Skeletal muscle satellite cell (primary cell): ENCODE data around the gene CDC42BPB.

Source experiments
- H3K27me3 ChIP-seq: 2 replicates; pipeline ENCODE4 v1.7.0; 2013; ENCODE audit warnings: low read length; ENCODE audit not compliant: control insufficient read depth, insufficient read depth
- H3K36me3 ChIP-seq: 2 replicates; pipeline ENCODE4 v1.7.0; 2013; ENCODE audit warnings: mild to moderate bottlenecking, control low read depth, low read length; ENCODE audit not compliant: insufficient read depth
- H3K4me1 ChIP-seq: 2 replicates; pipeline ENCODE4 v1.7.0; 2013; ENCODE audit warnings: low read length; ENCODE audit not compliant: control insufficient read depth, insufficient read depth
- H3K4me2 ChIP-seq: 2 replicates; pipeline ENCODE4 v1.7.0; 2013; ENCODE audit warnings: mild to moderate bottlenecking, low read length
- H3K4me3 ChIP-seq: 2 replicates; pipeline ENCODE4 v1.7.0; 2013; ENCODE audit warnings: low read length
- H3K9ac ChIP-seq: 2 replicates; pipeline ENCODE4 v1.7.0; 2013; ENCODE audit warnings: mild to moderate bottlenecking, low read depth, low read length, moderate library complexity
- H3K9me3 ChIP-seq: replicated peaks from 2 replicates; pipeline ENCODE4 v1.7.0; 2013; ENCODE audit warnings: mild to moderate bottlenecking, control low read depth, low read length

The CDC42BPB gene

DNA sequence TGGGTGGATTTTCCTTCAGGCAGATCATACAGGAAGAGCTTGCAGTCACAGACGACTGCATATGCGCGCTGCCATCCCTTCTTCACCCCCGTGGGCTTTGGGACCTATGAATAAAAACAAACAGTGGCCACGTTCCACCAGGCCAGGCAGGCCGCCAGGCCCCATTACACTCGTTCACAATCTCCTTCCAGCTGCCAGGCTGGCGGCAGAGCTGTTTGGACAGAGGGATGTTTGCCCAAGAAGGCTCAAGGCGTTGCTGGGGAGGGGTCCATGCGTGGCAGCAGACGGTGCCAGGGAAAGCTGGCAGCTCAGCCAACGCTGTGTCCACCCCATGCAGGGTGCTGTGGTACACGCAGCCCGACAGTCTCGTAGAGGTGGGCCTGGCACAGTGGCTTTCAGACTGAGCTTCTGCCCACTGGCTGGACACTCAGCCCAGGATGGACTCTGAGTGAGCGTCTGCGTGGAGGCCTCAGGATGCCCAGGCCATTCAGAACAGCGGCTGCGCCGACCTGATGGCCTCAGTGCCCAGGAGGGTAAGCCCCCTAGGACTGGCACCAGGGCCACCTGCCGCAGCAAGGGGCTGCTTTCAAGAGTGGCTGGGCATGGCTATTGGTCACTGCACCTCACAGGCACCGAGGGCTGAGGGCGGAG, 107.4 kb downstream of the CDC42BPB start:
- H3K4me1 ChIP-seq: peaks cover 41% of the 10 kb centered on the region
- peaks cover 84% of the 10 kb centered on the region for H3K36me3 ChIP-seq
- no peaks in the 10 kb centered on the region for H3K27me3 ChIP-seq
- H3K4me3 ChIP-seq: no peak overlapping the region
- no peaks in the 10 kb centered on the region for H3K9me3 ChIP-seq
- H3K9ac ChIP-seq: no peak overlapping the region
- no peak overlapping the region for H3K4me2 ChIP-seq

DNA sequence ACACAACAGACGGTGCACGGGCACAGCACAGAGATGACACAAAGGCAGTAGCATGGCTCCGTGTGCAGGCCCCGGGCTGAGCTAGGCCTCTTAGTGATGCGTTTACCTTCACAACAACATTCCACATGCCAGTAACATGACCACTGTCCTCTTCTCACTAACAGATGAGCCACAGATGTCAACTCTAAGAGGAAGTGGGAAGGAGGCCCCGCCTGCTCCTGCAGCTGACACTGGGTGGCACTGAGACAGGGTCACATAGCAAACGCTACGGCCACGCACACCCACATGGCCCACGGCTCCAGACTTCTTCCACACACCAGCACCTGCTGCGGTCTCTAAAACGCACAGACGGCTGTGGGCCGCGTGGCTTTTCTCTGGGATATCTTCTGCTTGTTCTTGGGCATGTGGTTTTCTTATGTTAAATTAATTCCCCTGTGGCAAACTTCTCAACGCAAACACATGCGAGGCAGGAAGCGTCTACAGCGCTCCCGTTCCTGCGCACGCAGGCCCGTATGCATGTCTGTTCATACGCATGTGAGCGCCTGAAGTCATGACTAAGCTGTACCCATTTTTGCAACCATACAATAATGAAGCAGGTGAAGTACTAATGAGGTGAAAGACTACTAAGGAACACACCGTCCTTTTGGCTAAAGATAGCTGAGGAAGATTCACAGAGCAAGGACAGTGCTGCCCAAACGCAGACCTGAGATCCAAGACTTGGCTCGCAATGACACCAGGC, 108.1 kb downstream of the CDC42BPB start:
- no peak overlapping the region for H3K4me3 ChIP-seq
- no peak overlapping the region for H3K9ac ChIP-seq
- H3K4me1 ChIP-seq: peaks cover 41% of the 10 kb centered on the region
- no peak overlapping the region for H3K4me2 ChIP-seq
- H3K9me3 ChIP-seq: no peaks in the 10 kb centered on the region
- peaks cover 83% of the 10 kb centered on the region for H3K36me3 ChIP-seq
- no peaks in the 10 kb centered on the region for H3K27me3 ChIP-seq

DNA sequence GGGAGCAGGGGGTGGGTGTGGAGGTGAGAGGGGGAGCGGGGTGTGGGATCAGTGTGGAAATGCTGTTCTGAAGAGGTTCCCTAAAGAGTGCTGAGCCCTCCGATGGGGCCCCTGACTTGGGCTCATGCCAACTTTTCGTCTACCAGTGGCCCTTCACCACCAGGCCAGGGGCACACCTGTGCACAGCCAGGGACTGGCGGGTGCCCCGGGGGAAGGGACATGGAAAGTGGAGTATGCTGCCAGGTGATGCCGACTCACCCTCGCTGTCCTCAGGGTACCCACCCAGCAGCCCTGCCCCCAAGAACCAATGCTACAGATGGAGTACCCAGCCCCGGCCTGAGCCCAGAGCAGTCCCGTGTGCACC, 108.7 kb downstream of the CDC42BPB start:
- Histone ChIP-seq H3K27me3 (no peaks in the 10 kb centered on the region), H3K9ac (no peak overlapping the region), H3K36me3 (peaks cover 83% of the 10 kb centered on the region)

DNA sequence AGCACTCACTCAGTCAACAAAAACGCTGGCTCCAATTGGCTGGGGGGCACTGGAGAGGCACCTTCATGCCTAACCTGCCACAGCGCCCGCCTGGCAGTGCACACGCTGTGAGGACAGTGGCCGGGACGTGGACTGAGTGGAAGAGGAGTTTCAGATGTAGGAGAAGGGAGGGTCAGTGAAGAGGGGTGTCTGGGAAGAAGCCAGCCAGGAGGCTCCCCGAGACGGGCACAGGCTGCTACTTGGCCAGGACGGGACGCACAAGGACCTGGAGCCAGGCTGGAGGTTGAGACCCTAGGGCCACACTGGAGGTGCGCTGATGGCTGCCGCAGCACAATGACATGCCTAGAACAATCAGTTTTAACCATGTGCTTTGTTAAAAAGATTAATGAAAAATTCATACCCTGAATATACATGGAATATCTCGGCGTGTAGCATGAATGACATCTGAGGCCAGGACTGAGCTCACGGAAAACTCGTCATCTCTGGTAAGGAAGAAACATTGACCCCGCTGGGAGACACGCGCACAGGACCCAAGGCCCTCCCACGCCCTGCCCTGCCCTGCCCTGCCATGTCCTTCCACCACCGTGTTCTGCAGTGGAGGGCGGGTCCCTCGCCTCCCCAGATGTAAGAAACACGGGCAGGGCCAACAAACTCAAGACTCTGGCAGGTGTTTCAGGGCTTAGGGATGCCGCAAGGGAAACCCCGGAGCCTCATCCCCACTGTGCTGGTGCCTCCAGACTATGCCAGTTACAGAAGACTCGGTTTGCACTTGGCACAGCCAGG, 109.8 kb downstream of the CDC42BPB start:
- H3K4me3 ChIP-seq: no peak overlapping the region
- H3K36me3 ChIP-seq: peaks cover 81% of the 10 kb centered on the region
- peaks cover 38% of the 10 kb centered on the region for H3K4me1 ChIP-seq
- no peak overlapping the region for H3K4me2 ChIP-seq
- no peaks in the 10 kb centered on the region for H3K9me3 ChIP-seq
- no peaks in the 10 kb centered on the region for H3K27me3 ChIP-seq
- H3K9ac ChIP-seq: no peak overlapping the region

More for the DNA sequence above, 108.7 kb downstream of the CDC42BPB start:
- Histone ChIP-seq H3K9me3 (no peaks in the 10 kb centered on the region), H3K4me1 (peaks cover 41% of the 10 kb centered on the region), H3K4me3 (no peak overlapping the region), H3K4me2 (no peak overlapping the region)

DNA sequence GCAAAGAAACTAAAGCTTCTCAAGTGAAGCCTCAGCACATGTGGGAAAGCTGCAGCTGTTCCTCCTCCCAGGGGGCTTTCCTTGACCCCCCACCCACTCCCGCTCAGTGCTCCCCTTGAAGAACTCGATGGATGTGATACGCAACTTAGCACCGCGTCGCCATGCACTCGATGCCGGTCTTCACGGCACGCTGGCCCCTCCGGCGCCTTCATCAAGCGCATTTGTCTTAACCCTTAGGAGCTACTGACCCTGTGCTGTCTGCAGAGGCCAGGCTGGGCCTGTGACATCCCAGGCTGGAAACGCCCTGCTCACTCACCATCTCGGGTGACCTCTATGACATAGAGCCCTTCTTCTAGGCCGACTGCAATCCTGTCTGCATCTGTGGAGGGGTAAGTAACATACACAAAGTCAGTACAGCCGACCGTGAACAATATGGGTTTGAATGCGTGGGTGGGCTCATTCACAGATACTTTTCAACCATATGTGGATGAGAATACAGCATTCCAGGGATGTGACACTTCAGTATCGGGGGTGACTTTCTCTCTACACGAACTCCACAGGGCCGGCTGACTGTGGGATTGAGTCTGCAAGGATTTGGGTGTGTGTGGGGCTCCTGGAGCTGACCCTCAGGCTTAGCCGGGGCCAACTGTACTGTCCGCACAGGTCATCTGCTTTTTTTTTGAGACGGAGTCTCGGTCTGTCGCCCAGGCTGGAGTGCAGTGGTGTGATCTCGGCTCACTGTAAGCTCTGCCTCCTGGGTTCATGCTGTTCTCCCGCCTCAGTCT, 111.8 kb downstream of the CDC42BPB start:
- Histone ChIP-seq H3K4me1 (peaks cover 20% of the 10 kb centered on the region), H3K36me3 (peaks cover 86% of the 10 kb centered on the region), H3K9ac (no peak overlapping the region)

DNA sequence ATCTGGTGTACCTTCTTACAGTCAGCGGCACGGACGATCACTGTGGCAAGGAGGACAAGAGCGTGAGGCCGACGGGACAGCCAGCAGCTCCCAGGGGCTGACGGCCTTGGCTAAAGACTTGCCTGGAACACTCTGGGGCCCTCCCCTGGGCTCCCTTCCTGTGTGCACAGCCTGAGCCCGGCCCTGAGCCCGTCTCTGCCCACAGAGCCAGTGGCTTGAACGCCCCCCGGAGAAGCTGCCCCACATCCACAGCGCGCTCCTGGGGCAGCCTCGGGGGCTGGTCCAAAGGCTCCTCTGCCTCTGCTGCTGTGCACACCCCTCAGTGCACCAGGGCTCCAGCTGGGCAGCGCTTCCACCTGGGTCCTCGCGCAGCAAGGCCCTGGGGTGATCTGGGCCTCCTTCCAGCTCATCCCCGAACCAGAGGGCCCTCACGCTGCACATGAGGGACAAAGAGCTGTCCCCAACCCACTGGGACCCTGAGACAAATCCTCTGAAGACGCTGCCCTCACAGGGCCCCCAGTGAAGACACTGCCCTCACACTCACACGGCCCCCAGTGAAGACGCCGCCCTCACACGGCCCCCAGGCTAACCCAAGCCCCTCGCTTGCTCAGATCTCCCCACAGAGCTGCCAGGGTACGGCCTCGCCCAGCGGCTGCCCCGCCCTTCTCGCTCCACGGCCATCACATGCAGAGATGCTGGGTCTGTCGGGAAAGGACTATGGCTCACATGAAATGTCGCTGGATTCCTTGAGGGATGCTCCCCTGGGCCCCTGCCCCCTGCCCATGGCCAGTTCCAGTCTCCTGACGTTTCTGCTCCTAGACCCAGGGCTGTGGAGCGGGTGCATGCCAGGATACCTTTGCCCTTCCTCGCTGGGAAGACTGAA, 112.7 kb downstream of the CDC42BPB start:
- Histone ChIP-seq H3K4me3 (no peak overlapping the region), H3K36me3 (peaks cover 86% of the 10 kb centered on the region), H3K27me3 (no peaks in the 10 kb centered on the region), H3K4me1 (peaks cover 11% of the 10 kb centered on the region), H3K9ac (no peak overlapping the region), H3K4me2 (no peak overlapping the region), H3K9me3 (no peaks in the 10 kb centered on the region)

More for the DNA sequence above, 111.8 kb downstream of the CDC42BPB start:
- Histone ChIP-seq H3K9me3 (no peaks in the 10 kb centered on the region), H3K27me3 (no peaks in the 10 kb centered on the region), H3K4me2 (no peak overlapping the region), H3K4me3 (no peak overlapping the region)

DNA sequence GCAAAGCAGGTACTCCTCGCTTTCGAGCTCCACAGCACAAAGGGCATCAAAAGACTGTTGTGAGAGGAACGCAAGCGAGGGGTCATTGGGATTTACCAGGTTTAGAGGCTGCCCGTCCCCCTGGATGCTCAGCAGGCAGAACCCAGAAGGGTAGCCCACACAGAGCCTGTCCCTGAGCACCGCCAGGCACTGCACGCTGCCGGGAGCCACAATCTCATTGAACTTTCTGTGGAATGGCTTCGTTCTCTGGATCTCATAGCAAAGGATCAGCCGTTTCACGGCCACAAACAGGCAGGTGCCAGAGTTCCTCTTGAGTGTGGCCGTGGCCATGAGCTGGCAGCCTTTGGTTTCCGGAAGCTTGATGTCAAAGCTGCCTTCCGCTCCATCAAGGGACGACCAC, 113.4 kb downstream of the CDC42BPB start:
- peaks cover 4% of the 10 kb centered on the region for H3K4me1 ChIP-seq
- no peaks in the 10 kb centered on the region for H3K9me3 ChIP-seq

DNA sequence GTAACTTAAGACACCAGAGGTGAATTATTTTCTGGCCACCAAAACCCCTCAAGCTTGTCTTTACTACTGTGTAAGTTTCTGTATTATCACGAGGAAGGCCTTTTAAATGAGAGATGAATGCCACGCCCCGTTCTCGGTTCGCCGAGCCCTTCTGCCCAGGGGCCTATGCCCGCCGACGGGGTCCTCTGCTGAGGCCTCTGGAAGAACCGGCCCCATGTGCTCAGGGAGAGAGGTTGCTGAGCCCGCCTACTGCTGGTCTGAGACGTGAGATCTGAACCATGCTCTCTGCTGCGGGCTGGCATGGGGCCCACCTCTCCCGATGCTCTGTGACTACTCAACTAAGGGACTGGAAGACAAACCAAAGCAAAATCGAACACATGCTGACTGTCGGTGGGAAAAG, 113.9 kb downstream of the CDC42BPB start:
- Histone ChIP-seq H3K27me3 (no peaks in the 10 kb centered on the region), H3K36me3 (peaks cover 83% of the 10 kb centered on the region), H3K4me3 (no peak overlapping the region), H3K9me3 (no peaks in the 10 kb centered on the region), H3K9ac (no peak overlapping the region), H3K4me2 (no peak overlapping the region), H3K4me1 (no peaks in the 10 kb centered on the region)

More for the DNA sequence above, 113.4 kb downstream of the CDC42BPB start:
- H3K36me3 ChIP-seq: peaks cover 85% of the 10 kb centered on the region
- H3K9ac ChIP-seq: no peak overlapping the region
- H3K27me3 ChIP-seq: no peaks in the 10 kb centered on the region
- no peak overlapping the region for H3K4me2 ChIP-seq
- H3K4me3 ChIP-seq: no peak overlapping the region

DNA sequence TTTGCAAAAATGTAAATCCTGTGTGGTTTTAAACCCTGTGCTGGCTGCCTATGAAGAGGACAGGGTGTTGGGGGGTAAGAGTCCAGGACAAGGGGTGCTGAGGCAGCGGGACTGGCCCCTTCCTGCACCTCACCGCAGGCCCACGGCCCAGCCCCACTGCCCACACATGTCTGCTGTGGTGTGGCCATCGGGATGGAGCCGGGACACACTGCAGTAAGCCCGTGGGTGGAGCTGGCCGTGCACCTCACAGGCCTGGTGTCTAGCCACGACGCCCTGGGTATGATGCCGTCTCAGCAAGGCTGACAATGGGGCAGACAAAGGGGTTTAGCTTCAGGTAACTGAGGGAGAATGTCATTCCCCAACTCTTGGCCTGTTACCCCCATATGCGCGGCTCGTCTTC, 115.3 kb downstream of the CDC42BPB start:
- Histone ChIP-seq H3K4me3 (no peak overlapping the region), H3K9me3 (no peaks in the 10 kb centered on the region), H3K36me3 (peaks cover 89% of the 10 kb centered on the region), H3K4me2 (no peak overlapping the region), H3K27me3 (no peaks in the 10 kb centered on the region), H3K4me1 (no peaks in the 10 kb centered on the region), H3K9ac (no peak overlapping the region)

DNA sequence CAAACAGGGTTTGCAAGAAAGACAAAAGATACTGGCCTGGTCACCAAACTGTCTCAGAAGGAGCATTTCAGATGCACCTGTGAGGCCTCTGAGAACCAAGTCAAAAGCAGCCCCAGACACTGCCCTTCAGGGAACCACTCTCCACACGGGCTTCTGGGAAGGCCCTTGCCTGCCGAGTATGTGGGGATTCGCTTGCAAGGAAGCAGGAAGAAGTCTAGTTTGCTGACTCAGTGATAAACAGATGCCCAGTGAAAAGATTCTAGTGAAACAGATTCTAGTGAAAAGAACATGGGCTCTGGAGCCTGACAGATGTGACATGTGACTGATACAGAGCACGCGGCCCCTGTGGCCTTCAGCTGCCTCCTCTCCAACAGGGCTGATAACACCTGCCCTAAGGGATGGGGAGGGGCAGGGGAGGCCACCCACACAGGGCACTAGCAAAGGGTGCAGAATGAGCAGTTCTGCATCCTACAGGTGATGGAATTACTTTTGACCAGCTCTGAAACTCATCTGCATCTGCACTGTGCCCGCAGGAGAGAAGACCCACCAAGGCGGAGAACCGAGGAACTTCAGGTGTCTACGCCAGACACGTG, 115.8 kb downstream of the CDC42BPB start:
- no peak overlapping the region for H3K4me2 ChIP-seq
- H3K27me3 ChIP-seq: no peaks in the 10 kb centered on the region
- no peaks in the 10 kb centered on the region for H3K9me3 ChIP-seq
- H3K4me3 ChIP-seq: no peak overlapping the region
- peaks cover 87% of the 10 kb centered on the region for H3K36me3 ChIP-seq
- no peaks in the 10 kb centered on the region for H3K4me1 ChIP-seq
- no peak overlapping the region for H3K9ac ChIP-seq
